Fibroblast of lung (primary cell): ENCODE data around the gene FCRL1.

ENCODE experiments used
- CTCF ChIP-seq, 2 donors: IDR thresholded peaks in 1 of 2; conservative IDR thresholded peaks in 1 of 2; 1 replicate in 1 of 2; 2 replicates in 1 of 2; pipeline ENCODE4 v1.5.1; 2011 to 2012; ENCODE audit warnings: low read length in 2 of 2, control low read depth in 1 of 2, inconsistent platforms in 1 of 2, low read depth in 1 of 2, mild to moderate bottlenecking in 1 of 2
- EZH2 ChIP-seq: IDR thresholded peaks from 2 replicates; pipeline ENCODE4 v1.5.1; 2012; ENCODE audit warnings: low read length, control low read depth, mild to moderate bottlenecking; ENCODE audit errors: missing control alignments

- TF ChIP-seq CTCF (conservative IDR thresholded peaks at IDR 0.05 in 1 of 2, IDR thresholded peaks at IDR 0.05 in 1 of 2; ENCODE audit: low read depth in 1 of 2, low read length in 2 of 2) (no peak), EZH2 (no peak)
Observed at GRCh38 chr1:157784801-157785200, 35.1 kb downstream of the FCRL1 start.
